Ovary (tissue), 3 donors: ENCODE data around the gene PCDHGC3.

Experiments
- CTCF ChIP-seq, 3 donors: fragments of 450-650 bp in 2 of 3; fragments of 200-600 bp in 1 of 3; IDR thresholded peaks; one replicate each; pipeline versions ENCODE4 v1.5.1 to v1.8.0; 2016 to 2022; ENCODE audit warnings: antibody characterized with exemption in 3 of 3, mild to moderate bottlenecking in 1 of 3
- POLR2A ChIP-seq: fragments of 450-650 bp; IDR thresholded peaks from one replicate; pipeline ENCODE4 v1.6.1; 2017; ENCODE audit warnings: antibody characterized with exemption, mild to moderate bottlenecking, moderate library complexity
- donor health status: DM: no; HTN: no; CAD: no.

DNA sequence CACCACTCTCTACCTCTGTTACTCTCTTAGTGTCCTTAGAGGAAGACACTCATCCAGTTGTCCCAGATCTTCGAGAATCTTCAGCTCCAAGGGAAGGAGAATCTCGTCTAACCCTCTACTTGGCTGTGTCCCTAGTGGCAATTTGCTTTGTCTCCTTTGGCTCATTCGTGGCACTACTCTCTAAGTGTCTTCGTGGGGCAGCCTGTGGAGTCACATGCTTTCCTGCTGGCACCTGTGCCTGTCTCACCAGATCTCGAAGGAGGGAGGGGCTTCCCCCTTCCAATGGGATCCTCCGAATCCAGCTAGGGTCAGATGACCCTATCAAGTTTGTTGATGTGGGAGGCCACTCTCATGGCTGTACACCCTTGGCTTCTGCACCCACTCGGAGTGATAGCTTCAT lies 11.4 kb downstream of the PCDHGC3 start:
- no peak for TF ChIP-seq CTCF (IDR thresholded peaks at IDR 0.05)
- TF ChIP-seq POLR2A = no peak
